ENCODE results near the gene INF2. TPM values are rescaled to one million over a fixed set of nuclear protein-coding genes. Genes with fewer than 3 reads are reported as not detected.

INF2 gene
- total and polyA plus RNA-seq, 2 experiments from 2014 or later: 14.1 to 62.4 TPM

DNA sequence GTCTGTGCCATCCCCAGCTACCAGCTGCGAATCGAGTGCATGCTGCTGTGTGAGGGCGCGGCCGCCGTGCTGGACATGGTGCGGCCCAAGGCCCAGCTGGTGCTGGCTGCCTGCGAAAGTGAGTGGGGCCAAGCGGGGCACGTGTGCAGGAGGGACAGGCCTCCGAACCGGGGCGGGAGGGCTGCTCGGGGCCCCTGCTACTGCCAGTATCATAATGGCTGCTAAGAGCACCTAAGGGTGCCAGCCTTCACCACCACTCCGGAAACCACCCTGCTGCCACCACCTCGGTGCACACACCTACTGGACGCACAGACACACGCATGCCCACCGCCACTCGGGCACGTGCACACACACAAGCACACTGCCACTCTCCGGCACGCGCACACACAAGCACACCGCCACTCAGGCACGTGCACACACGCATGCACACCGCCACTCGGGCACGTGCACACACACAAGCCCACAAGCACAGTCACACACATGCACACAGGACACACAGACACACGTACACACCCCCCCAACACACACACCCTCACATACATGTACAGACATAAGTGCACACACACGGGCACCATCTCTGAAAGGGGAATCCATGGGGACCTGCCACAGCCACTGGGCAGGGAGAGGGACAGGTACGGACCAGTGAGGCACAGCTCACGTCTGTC is 20.8 kb downstream of the INF2 start:
- no peaks in the 10 kb centered on the region for H3K27me3 ChIP-seq
- no peaks in the 10 kb centered on the region for H3K9me3 ChIP-seq (ENCODE audit: low read depth)
- TF ChIP-seq CTCF (IDR thresholded peaks at IDR 0.05; ENCODE audit: low read depth, low read length): no peak
- H3K4me1 ChIP-seq (ENCODE audit: low read depth): no peaks in the 10 kb centered on the region
- H3K4me3 ChIP-seq: no peak overlapping the region
- peaks cover 3% of the 10 kb centered on the region for H3K36me3 ChIP-seq
- H3K27ac ChIP-seq: no peak overlapping the region
- DNase-seq (ENCODE audit: low read depth in 1 of 2, low spot score in 1 of 2): no peak

DNA sequence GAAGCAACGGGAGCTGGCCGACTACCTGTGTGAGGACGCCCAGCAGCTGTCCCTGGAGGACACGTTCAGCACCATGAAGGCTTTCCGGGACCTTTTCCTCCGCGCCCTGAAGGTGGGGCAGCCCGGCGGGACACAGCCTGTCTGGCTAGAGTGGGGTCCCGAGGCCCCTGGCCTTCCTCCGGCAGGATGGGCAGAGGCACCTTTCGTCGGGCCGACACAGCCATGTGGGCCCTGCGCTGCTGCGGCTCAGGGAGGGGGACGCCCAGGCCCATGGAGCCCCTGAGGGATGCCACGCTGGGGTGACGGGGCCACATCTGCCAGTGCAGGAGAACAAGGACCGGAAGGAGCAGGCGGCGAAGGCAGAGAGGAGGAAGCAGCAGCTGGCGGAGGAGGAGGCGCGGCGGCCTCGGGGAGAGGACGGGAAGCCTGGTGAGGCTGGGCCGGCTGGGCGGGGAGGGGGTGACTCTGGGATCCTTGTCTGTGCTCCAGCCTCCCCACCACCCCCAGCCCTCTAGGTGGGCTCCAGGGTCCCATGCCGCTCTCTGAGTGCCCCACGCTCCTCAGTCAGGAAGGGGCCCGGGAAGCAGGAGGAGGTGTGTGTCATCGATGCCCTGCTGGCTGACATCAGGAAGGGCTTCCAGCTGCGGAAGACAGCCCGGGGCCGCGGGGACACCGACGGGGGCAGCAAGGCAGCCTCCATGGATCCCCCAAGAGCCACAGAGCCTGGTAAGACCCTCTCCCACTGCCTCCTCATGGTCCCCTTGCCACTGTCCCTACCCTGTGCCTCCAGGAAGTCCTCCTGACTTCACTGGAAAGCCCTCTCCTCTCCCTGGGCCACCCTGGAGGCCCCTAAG is 23.7 kb downstream of the INF2 start:
- H3K4me1 ChIP-seq (ENCODE audit: low read depth): no peaks in the 10 kb centered on the region
- no peak for TF ChIP-seq CTCF (IDR thresholded peaks at IDR 0.05; ENCODE audit: low read depth, low read length)
- H3K36me3 ChIP-seq: peaks cover 3% of the 10 kb centered on the region
- H3K27ac ChIP-seq: no peak overlapping the region
- no peaks in the 10 kb centered on the region for H3K9me3 ChIP-seq (ENCODE audit: low read depth)
- no peaks in the 10 kb centered on the region for H3K27me3 ChIP-seq
- DNase-seq (ENCODE audit: low read depth in 1 of 2, low spot score in 1 of 2): no peak
- H3K4me3 ChIP-seq: no peak overlapping the region

GRCh38 chr14:104714066-104714465 is 24.6 kb downstream of the INF2 start:
- no peak for DNase-seq (ENCODE audit: low read depth in 1 of 2, low spot score in 1 of 2)
- TF ChIP-seq CTCF (IDR thresholded peaks at IDR 0.05; ENCODE audit: low read depth, low read length): no peak
- Histone ChIP-seq H3K27ac (no peak overlapping the region), H3K9me3 (ENCODE audit: low read depth) (no peaks in the 10 kb centered on the region), H3K36me3 (peaks cover 3% of the 10 kb centered on the region), H3K4me1 (ENCODE audit: low read depth) (no peaks in the 10 kb centered on the region), H3K4me3 (no peak overlapping the region), H3K27me3 (no peaks in the 10 kb centered on the region)

- no peaks in the 10 kb centered on the region for H3K27me3 ChIP-seq
- peaks cover 3% of the 10 kb centered on the region for H3K36me3 ChIP-seq
- no peak for DNase-seq (ENCODE audit: low read depth in 1 of 2, low spot score in 1 of 2)
Measured at GRCh38 chr14:104714681-104715080, 25.3 kb downstream of the INF2 start.

DNA sequence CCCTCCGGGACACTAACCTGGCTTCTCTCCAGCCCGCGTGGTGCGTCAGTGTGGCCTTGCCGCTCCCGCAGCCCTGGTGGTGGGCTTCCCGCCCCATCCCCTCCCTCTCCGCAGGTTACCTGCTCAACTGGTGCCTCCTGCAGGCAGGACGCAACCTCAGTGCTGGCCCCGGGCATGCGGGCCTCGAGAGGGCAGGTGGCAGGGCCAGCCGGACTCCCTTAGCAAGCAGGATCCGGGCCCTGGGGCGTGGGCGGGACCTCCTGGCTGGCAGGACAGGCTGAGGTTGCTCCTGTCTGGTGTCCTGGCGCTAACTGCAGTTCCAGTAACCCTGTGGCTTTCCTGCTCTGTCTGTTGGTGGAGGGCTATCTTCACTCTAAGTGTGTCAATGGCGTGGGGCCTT is 26.0 kb downstream of the INF2 start:
- Histone ChIP-seq H3K9me3 (ENCODE audit: low read depth) (no peaks in the 10 kb centered on the region), H3K27me3 (no peaks in the 10 kb centered on the region), H3K4me3 (no peak overlapping the region), H3K27ac (no peak overlapping the region), H3K36me3 (peaks cover 3% of the 10 kb centered on the region), H3K4me1 (ENCODE audit: low read depth) (no peaks in the 10 kb centered on the region)
- TF ChIP-seq CTCF (IDR thresholded peaks at IDR 0.05; ENCODE audit: low read depth, low read length): no peak
- DNase-seq (ENCODE audit: low read depth in 1 of 2, low spot score in 1 of 2): no peak

More at GRCh38 chr14:104714681-104715080, 25.3 kb downstream of the INF2 start:
- Histone ChIP-seq H3K9me3 (ENCODE audit: low read depth) (no peaks in the 10 kb centered on the region), H3K27ac (no peak overlapping the region), H3K4me3 (no peak overlapping the region), H3K4me1 (ENCODE audit: low read depth) (no peaks in the 10 kb centered on the region)
- TF ChIP-seq CTCF (IDR thresholded peaks at IDR 0.05; ENCODE audit: low read depth, low read length): no peak
